Breast epithelium (tissue), 3 donors: ENCODE results near the gene KIF5B.

Experiments
- POLR2A ChIP-seq: fragments of 450-650 bp; IDR thresholded peaks from one replicate; pipeline ENCODE4 v1.6.1; 2016; ENCODE audit warnings: antibody characterized with exemption, mild to moderate bottlenecking, moderate library complexity
- POLR2AphosphoS5 ChIP-seq, 3 donors: sonication (generic); formaldehyde crosslinking; IDR thresholded peaks; one replicate each; pipeline ENCODE4 v1.6.1; 2017; ENCODE audit warnings: antibody characterized with exemption in 3 of 3
- TF ChIP-seq, protein P1 (sequence below), 3 donors: fragments of 450-650 bp; IDR thresholded peaks; one replicate each; pipeline ENCODE4 v1.5.1; 2016 to 2017; ENCODE audit warnings: antibody characterized with exemption in 3 of 3, mild to moderate bottlenecking in 3 of 3, moderate library complexity in 3 of 3

DNA sequence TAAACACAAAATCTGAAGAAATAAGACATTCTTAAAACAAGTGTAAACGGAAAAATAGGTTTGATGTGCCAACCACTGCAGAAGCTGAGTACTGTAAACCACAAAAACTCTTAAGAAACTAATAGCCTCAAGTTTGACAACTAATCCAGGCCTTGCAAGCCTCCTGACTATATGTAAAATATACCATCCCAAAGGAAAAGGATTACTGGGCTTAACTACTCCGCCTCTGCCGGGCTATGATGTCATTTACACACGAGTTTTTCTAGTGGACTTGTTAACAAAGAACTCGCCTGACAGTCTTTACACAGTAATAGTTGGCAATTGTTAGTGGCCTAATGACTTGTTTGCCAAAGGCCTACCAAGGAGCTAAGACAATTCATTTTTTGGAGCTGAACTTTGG is 2.1 kb downstream of the KIF5B start:
- TF ChIP-seq, protein P1, sequence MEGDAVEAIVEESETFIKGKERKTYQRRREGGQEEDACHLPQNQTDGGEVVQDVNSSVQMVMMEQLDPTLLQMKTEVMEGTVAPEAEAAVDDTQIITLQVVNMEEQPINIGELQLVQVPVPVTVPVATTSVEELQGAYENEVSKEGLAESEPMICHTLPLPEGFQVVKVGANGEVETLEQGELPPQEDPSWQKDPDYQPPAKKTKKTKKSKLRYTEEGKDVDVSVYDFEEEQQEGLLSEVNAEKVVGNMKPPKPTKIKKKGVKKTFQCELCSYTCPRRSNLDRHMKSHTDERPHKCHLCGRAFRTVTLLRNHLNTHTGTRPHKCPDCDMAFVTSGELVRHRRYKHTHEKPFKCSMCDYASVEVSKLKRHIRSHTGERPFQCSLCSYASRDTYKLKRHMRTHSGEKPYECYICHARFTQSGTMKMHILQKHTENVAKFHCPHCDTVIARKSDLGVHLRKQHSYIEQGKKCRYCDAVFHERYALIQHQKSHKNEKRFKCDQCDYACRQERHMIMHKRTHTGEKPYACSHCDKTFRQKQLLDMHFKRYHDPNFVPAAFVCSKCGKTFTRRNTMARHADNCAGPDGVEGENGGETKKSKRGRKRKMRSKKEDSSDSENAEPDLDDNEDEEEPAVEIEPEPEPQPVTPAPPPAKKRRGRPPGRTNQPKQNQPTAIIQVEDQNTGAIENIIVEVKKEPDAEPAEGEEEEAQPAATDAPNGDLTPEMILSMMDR (IDR thresholded peaks at IDR 0.05), result no peak
- TF ChIP-seq POLR2AphosphoS5 (IDR thresholded peaks at IDR 0.05) (peak in 1 of 3 donors; percentile 21), POLR2A (no peak)
